ACC112 (cell line): ENCODE results near the gene NVL.
"Not testable (repeated sequence)": the region's sequence is repeated elsewhere in the genome, so short reads cannot be mapped to it uniquely, and the experiment has no call there.

ENCODE experiments used
- H2AFZ ChIP-seq: fragments of 200-600 bp; sonication (generic); one replicate; pipeline ENCODE4 v1.6.0; 2017; ENCODE audit warnings: antibody characterized with exemption, low read length; ENCODE audit not compliant: unreplicated experiment
- H3K27ac ChIP-seq: fragments of 200-600 bp; sonication (generic); 2 replicates; pipeline ENCODE4 v1.5.1; 2014; ENCODE audit warnings: low read depth, mild to moderate bottlenecking, antibody characterized with exemption, low read length, moderate library complexity
- H3K27me3 ChIP-seq: fragments of 200-600 bp; sonication (generic); 2 replicates; pipeline ENCODE4 v1.6.1; 2014; ENCODE audit warnings: mild to moderate bottlenecking, antibody characterized with exemption, low read length, moderate library complexity, mixed read lengths; ENCODE audit not compliant: insufficient read depth
- H3K36me3 ChIP-seq: fragments of 200-600 bp; sonication (generic); 2 replicates; pipeline ENCODE4 v1.6.1; 2016; ENCODE audit warnings: mild to moderate bottlenecking, antibody characterized with exemption, low read length, moderate library complexity, mixed read lengths; ENCODE audit not compliant: insufficient read depth
- H3K4me1 ChIP-seq: fragments of 200-600 bp; sonication (generic); one replicate; pipeline ENCODE4 v1.6.1; 2016; ENCODE audit warnings: low read length, mixed read lengths; ENCODE audit not compliant: insufficient read depth, unreplicated experiment, control insufficient read depth
- H3K4me3 ChIP-seq: fragments of 200-600 bp; sonication (generic); 2 replicates; pipeline ENCODE4 v1.5.1; 2014; ENCODE audit warnings: mild to moderate bottlenecking, low read depth, low read length
- H3K79me2 ChIP-seq: fragments of 200-600 bp; sonication (generic); one replicate; pipeline ENCODE4 v1.6.0; 2016; ENCODE audit warnings: low read length; ENCODE audit not compliant: control insufficient read depth, unreplicated experiment, insufficient read depth

The NVL gene

DNA sequence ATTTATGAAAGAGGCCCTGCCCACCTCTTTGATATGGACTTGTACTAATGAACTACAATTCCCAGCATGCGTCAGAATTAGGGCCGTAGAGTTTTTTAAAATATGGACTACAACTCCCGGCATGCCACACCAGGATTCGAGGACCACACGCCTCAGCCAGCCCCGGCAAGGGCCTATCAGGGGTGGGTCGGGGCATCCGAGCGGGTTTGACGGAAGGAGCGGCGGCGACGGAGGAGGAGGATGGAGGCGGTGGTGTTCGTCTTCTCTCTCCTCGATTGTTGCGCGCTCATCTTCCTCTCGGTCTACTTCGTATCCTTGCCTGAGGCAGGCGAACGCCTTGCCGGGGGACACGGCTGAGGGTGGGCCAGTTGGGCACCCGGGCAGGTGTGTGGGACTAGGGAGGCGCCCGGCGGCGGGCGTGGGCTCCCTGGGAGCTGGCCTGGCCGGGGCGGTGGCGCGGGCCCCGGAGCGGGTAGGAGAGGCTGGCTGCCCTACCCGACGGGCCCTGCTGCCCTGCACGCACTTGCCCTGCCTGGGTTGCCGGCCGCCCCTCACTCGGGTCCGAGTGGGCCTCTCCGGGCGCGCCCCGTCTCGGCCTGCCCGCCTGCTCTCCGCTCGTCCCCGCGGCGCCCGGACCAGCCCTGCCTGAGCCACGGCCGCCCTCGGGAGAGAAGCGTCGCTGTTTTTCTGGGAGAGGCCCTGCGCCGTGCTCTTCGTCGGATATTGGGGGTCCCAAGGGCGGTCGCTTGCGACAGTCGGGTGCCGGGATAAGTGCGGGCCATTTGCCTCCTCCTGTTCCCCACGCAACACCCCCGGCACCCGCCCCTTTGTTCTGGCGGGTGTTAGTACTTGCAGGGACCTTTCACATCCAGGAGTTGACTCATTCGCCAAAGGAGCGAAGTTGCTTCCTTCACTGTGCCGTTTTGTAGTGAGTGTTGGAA, 27.0 kb upstream of the NVL start, which contains the start of gene CNIH4:
Gene CNIH4 (plus strand): TSS at position 195 of the 941 bp plus-strand sequence. CDS start 46 bp downstream, at position 241.
- peak within 1 kb of the TSS; percentile 53 for H3K27ac ChIP-seq
- H3K4me1 ChIP-seq = peaks cover 15% of the 10 kb centered on the region
- H3K4me3 ChIP-seq = peak within 1 kb of the TSS; percentile 97
- peaks cover 52% of the 10 kb centered on the region for H3K79me2 ChIP-seq
- no peaks in the 10 kb centered on the region for H3K27me3 ChIP-seq
- peak within 1 kb of the TSS; percentile 89 for H2AFZ ChIP-seq
- no peaks in the 10 kb centered on the region for H3K36me3 ChIP-seq

DNA sequence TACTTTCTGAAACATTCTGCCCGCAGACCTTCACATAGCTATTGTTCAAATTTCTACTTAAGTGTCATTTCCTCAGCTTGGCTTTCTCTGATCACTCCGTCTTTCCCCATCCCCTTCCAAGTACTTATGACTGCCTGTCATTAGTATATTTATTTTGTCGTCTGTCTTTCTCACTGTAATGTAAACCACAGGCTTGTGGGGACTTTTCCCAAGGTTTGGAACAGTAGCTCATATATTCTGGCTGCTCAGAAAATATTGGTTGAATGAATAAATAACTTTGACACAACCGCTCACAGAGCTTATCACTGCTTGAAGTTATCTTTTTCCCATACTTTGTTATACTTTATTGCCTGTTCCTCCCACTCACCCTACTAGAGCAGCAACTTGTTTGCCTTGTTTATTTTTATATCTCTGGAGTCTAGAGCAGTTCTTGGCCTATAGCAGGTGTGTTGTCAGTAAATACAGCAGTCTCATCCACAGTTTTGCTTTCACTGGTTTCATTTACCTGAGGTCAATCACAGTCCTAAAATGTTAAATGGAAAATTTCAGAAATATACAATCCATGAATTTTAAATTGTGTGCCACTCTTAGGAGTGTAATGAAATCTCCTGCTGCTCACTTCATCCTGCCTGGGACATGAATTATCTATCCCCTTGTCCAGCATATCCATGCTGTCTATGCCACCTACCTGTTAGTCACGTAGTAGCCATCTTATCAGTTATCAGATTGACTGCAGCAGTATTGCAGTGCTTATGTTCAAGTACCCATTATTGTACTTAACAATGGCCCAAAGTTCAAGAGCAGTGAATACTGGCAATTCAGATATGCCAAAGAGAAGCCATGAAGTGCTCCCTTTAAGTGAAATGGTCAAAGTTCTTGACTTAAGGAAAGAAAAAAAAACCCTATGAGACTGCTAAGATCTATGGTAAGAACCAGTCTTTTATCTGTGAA, 24.3 kb upstream of the NVL start:
- no peak overlapping the region for H3K4me3 ChIP-seq
- H2AFZ ChIP-seq = no peak overlapping the region
- no peaks in the 10 kb centered on the region for H3K27me3 ChIP-seq
- H3K36me3 ChIP-seq = no peaks in the 10 kb centered on the region
- H3K4me1 ChIP-seq = peaks cover 15% of the 10 kb centered on the region
- peaks cover 25% of the 10 kb centered on the region for H3K79me2 ChIP-seq
- H3K27ac ChIP-seq = no peak overlapping the region

DNA sequence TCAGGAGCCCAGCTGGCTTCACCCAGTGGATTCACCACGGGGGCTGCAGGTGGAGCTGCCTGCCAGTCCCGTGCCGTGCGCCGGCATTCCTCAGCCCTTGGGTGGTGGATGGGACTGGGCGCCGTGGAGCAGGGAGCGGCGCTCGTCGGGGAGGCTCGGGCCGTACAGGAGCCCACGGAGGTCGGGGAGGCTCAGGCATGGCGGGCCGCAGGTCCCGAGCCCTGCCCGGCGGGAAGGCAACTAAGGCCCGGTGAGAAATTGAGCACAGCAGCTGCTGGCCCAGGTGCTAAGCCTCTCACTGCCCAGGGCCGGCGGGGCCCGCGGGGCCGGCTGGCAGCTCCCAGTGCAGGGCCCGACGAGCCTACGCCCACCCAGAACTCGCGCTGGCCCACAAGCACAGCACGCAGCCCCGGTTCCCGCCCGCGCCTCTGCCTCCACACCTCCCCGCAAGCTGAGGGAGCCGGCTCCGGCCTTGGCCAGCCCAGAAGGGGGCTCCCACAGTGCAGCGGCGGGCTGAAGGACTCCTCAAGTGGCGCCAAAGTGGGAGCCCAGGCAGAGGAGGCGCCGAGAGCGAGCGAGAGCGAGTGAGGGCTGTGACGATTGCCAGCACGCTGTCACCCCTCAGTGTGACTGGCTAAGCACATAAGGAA, 22.6 kb upstream of the NVL start:
- not testable (repeated sequence) for H2AFZ ChIP-seq, H3K27me3 ChIP-seq, H3K4me3 ChIP-seq, H3K27ac ChIP-seq, H3K36me3 ChIP-seq, H3K79me2 ChIP-seq, H3K4me1 ChIP-seq

DNA sequence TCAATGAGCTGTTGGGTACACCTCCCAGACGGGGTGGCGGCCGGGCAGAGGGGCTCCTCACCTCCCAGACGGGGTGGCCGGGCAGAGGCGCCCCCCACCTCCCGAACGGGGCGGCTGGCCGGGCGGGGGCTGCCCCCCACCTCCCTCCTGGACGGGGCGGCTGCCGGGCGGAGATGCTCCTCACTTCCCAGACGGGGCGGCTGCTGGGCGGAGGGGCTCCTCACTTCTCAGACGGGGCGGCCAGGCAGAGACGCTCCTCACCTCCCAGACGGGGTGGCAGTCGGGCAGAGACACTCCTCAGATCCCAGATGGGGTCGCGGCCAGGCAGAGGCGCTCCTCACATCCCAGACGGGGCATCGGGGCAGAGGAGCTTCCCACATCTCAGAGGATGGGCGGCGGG, 19.7 kb upstream of the NVL start:
- H3K4me3 ChIP-seq, H2AFZ ChIP-seq, H3K27me3 ChIP-seq, H3K4me1 ChIP-seq, H3K36me3 ChIP-seq, H3K79me2 ChIP-seq, H3K27ac ChIP-seq: not testable (repeated sequence)

DNA sequence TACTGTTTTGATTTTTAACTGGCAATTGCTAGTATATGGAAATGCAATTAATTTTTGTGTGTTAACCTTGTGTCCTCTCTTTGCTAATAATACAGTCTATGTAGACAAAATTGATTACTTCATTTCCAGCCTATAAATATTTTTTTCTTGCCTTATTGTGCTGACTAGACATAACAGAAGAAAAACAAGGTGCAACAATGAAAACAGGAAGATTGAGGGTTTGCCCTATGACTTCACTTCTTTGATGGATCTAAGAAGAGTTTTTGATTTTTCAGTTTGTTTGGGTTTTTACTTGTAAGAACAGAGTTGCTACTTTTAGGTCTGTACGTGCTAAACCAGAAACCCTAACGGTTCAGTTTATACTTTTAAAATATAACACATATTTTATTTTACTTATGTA, 18.2 kb upstream of the NVL start:
- Histone ChIP-seq H2AFZ (no peak overlapping the region), H3K79me2 (no peaks in the 10 kb centered on the region), H3K4me3 (no peak overlapping the region), H3K4me1 (no peaks in the 10 kb centered on the region), H3K36me3 (no peaks in the 10 kb centered on the region), H3K27ac (no peak overlapping the region), H3K27me3 (no peaks in the 10 kb centered on the region)

DNA sequence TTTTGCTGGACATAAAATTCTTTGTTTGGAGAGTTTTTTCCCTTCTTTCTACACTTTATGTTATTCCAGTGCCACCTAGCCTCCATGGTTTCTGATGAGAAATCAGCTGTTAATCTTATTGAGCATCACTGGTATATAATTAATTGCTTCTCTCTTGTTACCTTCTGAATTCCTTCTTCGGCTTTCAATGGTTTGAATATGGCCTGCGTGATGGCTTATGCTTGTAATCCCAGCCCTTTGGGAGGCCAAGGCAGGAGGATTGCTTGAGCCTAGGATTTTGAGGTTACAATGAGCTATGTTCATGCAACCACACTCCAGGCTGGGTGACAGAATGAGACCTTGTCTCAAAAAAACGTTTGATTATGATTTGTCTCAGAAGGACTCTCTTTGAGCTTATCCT, 13.7 kb upstream of the NVL start:
- Histone ChIP-seq H3K79me2 (no peaks in the 10 kb centered on the region), H3K4me1 (no peaks in the 10 kb centered on the region), H3K36me3 (no peaks in the 10 kb centered on the region), H3K27me3 (no peaks in the 10 kb centered on the region), H3K27ac (no peak overlapping the region), H2AFZ (no peak overlapping the region), H3K4me3 (no peak overlapping the region)

DNA sequence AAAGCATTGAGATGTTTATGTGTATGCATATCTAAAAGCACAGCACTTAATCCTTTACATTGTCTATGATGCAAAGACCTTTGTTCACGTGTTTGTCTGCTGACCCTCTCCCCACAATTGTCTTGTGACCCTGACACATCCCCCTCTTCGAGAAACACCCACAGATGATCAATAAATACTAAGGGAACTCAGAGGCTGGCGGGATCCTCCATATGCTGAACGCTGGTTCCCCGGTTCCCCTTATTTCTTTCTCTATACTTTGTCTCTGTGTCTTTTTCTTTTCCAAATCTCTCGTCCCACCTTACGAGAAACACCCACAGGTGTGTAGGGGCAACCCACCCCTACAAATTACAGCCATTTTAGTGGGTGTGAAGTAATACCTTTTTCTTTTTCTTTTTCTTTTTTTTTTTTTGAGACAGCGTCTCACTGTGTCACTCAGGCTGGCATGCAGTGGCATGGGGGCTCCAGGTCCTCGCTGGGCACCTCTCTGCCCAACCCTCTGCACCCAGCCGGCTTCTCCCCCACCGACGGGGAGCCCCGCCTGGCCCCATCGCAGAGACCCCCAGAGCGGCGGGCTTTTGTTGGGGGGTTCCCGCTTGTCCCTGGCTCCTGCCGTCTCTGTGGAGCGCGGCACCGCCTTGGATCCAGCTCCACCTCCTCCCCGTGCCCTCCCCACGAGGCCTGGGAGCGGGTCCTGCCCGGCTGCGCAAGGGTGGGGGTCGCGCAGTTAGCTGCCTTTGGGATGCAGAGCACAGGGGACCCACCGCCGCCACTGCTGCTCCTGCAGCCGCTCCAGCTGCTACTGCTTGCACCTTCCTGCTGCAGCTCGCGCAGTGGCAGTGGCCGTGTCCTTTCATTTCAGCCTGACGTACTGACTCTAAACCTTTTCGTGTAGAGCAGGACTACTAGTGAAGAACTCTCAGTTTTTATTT, 10.7 kb upstream of the NVL start:
- H3K36me3 ChIP-seq, H3K4me1 ChIP-seq, H3K79me2 ChIP-seq, H3K27me3 ChIP-seq, H3K27ac ChIP-seq: not testable (repeated sequence)
- peak overlapping the region; percentile 90 for H3K4me3 ChIP-seq
- peak overlapping the region; percentile 95 for H2AFZ ChIP-seq

DNA sequence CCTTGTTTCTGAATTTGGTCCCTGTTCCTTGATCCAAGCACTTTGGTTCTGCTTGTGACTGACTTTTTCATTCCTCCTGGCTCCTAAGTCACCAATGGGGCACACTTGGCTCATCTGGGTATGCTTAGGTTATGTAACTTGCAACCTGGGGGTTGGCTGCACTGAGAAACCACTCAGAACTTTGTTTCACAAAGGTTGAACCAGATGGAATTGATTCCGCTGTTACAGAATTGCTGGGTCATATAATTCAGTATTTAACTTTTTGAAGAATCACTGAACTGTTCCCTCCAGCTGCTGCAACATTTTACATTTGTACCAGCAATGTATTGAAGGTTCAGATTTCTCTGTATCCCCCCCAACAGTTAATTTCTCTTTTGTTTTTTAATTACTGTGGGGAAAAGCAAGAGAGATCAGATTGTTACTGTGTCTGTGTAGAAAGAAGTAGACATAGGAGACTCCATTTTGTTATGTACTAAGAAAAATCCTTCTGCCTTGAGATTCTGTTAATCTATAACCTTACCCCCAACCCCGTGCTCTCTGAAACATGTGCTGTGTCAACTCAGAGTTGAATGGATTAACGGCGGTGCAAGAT, 9.6 kb upstream of the NVL start:
- Histone ChIP-seq H3K79me2 (no peaks in the 10 kb centered on the region), H3K4me1 (peaks cover under 1% of the 10 kb centered on the region), H3K27me3 (no peaks in the 10 kb centered on the region), H3K36me3 (no peaks in the 10 kb centered on the region), H3K27ac (no peak overlapping the region), H2AFZ (no peak overlapping the region), H3K4me3 (no peak overlapping the region)

DNA sequence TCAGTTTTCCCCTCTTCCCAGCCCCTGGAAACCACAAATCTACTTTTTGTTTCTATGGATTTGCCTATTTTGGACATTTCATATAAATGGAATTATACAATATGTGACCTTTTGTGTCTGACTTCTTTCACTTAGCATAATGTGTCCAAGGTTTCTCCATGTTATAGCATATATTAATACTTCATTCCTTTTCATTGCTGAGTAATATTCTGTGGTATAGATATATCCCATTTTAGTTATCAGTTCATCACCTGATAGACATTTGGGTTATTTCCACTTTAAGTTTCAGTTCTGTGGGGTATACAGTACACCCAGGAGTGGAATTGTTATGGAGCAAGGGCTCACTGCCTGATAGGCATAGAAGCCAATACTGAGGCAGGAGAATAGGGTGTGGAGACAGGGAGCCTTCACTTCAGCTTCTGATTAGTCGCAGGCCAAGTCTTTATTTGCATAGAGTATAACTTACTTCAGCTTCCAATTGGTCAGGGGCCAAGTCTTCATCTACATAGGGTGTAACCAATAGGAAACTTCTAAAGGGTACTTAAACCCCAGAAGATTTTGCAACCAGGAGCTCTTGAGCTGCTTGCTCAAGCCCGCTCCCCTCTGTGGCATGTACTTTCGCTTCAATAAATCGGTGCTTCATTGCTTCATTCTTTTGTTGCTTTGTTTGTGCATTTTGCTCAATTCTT, 8.3 kb upstream of the NVL start:
- Histone ChIP-seq H2AFZ (no peak overlapping the region), H3K4me1 (peaks cover 7% of the 10 kb centered on the region), H3K79me2 (no peaks in the 10 kb centered on the region), H3K4me3 (no peak overlapping the region), H3K27me3 (no peaks in the 10 kb centered on the region), H3K27ac (no peak overlapping the region), H3K36me3 (no peaks in the 10 kb centered on the region)
